H1 (cell line): Measurements from ENCODE around the gene TXNRD2. TPM values are rescaled to one million over a fixed set of nuclear protein-coding genes. Genes with fewer than 3 reads are reported as not detected.
A peak's percentile ranks its signal among the peaks of the same experiment; 100 is the strongest.

Experiments
- CTCF ChIA-PET: fragments of 300-600 bp; sonication (Branson Sonifier 250); formaldehyde crosslinking; loops from one replicate; lab custom pipeline; 2021; ENCODE audit not compliant: partially characterized antibody; lab: Charles Lee
- POLR2A ChIA-PET: fragments of 300-600 bp; sonication (Branson Sonifier 250); formaldehyde crosslinking; loops from one replicate; lab custom pipeline; 2021; ENCODE audit warnings: inconsistent platforms; ENCODE audit not compliant: partially characterized antibody; lab: Charles Lee
- DNase-seq, 2 experiments: peaks; one replicate each; pipeline versions ENCODE4 v3.0.0 to v3.0.0-alpha.2; 2010 to 2022; ENCODE audit warnings: low spot score in 2 of 2, low read depth in 1 of 2, mixed read lengths in 1 of 2
- FAIRE-seq: peaks from 2 replicates; lab custom pipeline; 2011; peaks lifted over from hg19 to GRCh38; lab: Jason Lieb, UNC
- H2AFZ ChIP-seq: 2 replicates; pipeline ENCODE4 v1.8.1; 2012; ENCODE audit warnings: low read length, inconsistent platforms
- H2AK5ac ChIP-seq: 2 replicates; pipeline ENCODE4 v1.6.1; 2013; ENCODE audit warnings: low read depth, low read length
- H2BK120ac ChIP-seq: replicated peaks from 2 replicates; pipeline ENCODE3; 2013; ENCODE audit warnings: low read depth, low read length, inconsistent platforms
- H2BK12ac ChIP-seq: 2 replicates; pipeline ENCODE4 v1.6.1; 2013; ENCODE audit warnings: low read depth, low read length
- H2BK15ac ChIP-seq: 2 replicates; pipeline ENCODE4 v1.6.1; 2013; ENCODE audit warnings: low read length
- H2BK20ac ChIP-seq: 2 replicates; pipeline ENCODE4 v1.6.1; 2013; ENCODE audit warnings: low read length
- H2BK5ac ChIP-seq: 2 replicates; pipeline ENCODE4 v1.6.1; 2013; ENCODE audit warnings: low read depth, low read length
- H3K14ac ChIP-seq: 2 replicates; pipeline ENCODE4 v1.6.1; 2013; ENCODE audit warnings: inconsistent platforms; ENCODE audit not compliant: insufficient read length
- H3K18ac ChIP-seq: 2 replicates; pipeline ENCODE4 v1.6.1; 2013; ENCODE audit warnings: low read length; ENCODE audit errors: extremely low read depth
- H3K23ac ChIP-seq: 2 replicates; pipeline ENCODE4 v1.6.1; 2013; ENCODE audit warnings: inconsistent platforms; ENCODE audit not compliant: insufficient read length
- H3K23me2 ChIP-seq: 2 replicates; pipeline ENCODE4 v1.6.1; 2013; ENCODE audit warnings: low read depth, low read length
- H3K27ac ChIP-seq: 2 replicates; pipeline ENCODE4 v1.6.1; 2011; ENCODE audit warnings: low read depth, low read length, inconsistent platforms
- H3K27me3 ChIP-seq, 4 experiments: replicated peaks in 1 of 4; 1 replicate in 1 of 4; 2 replicates in 3 of 4; pipeline versions ENCODE4 v1.6.1 to v1.8.1; 2011 to 2013; ENCODE audit warnings: low read length in 3 of 4, mild to moderate bottlenecking in 3 of 4, inconsistent platforms in 2 of 4, mixed read lengths in 2 of 4, moderate library complexity in 1 of 4; ENCODE audit not compliant: control insufficient read depth in 3 of 4, insufficient read depth in 3 of 4; ENCODE audit errors: extremely low read depth in 1 of 4
- H3K36me3 ChIP-seq, 4 experiments: 2 replicates each; pipeline versions ENCODE4 v1.6.1 to v1.8.1; 2011 to 2013; ENCODE audit warnings: mild to moderate bottlenecking in 4 of 4, low read length in 3 of 4, moderate library complexity in 2 of 4, control low read depth in 1 of 4, inconsistent platforms in 1 of 4; ENCODE audit not compliant: insufficient read depth in 4 of 4, control insufficient read depth in 2 of 4
- H3K4ac ChIP-seq: replicated peaks from 2 replicates; pipeline ENCODE3; 2013; ENCODE audit warnings: low read length, low read depth, mixed read lengths, inconsistent platforms; ENCODE audit not compliant: insufficient read length
- H3K4me1 ChIP-seq, 4 experiments: replicated peaks in 1 of 4; 1 replicate in 1 of 4; 2 replicates in 3 of 4; pipeline versions ENCODE4 v1.6.1 to v1.8.1; 2011 to 2013; ENCODE audit warnings: low read length in 3 of 4, inconsistent platforms in 2 of 4, mixed read lengths in 1 of 4; ENCODE audit not compliant: insufficient read depth in 4 of 4, control insufficient read depth in 3 of 4
- H3K4me2 ChIP-seq, 2 experiments: 2 replicates each; pipeline versions ENCODE4 v1.6.1 to v1.8.1; 2011 to 2013; ENCODE audit warnings: low read depth in 2 of 2, low read length in 2 of 2, control low read depth in 1 of 2, inconsistent platforms in 1 of 2, mild to moderate bottlenecking in 1 of 2; ENCODE audit not compliant: insufficient read depth in 1 of 2
- H3K4me3 ChIP-seq, 4 experiments: fragments of 200-600, 300-600 bp in 1 of 4; sonication (generic), shearing (Covaris generic), sonication (Bioruptor Twin) in 1 of 4; 2 replicates each; pipeline versions ENCODE4 v1.5.1 to v1.8.1; 2011 to 2016; ENCODE audit warnings: low read length in 4 of 4, low read depth in 3 of 4, control low read depth in 2 of 4, inconsistent platforms in 2 of 4, mild to moderate bottlenecking in 2 of 4, mixed read lengths in 1 of 4, moderate library complexity in 1 of 4; ENCODE audit not compliant: insufficient read depth in 2 of 4; ENCODE audit errors: extremely low read depth in 1 of 4
- H3K56ac ChIP-seq: replicated peaks from 2 replicates; pipeline ENCODE3; 2013; ENCODE audit warnings: low read depth, mild to moderate bottlenecking, mixed read lengths, low read length, inconsistent platforms; ENCODE audit not compliant: insufficient read length
- H3K79me1 ChIP-seq: 2 replicates; pipeline ENCODE4 v1.6.1; 2013; ENCODE audit warnings: low read depth, low read length, control low read depth
- H3K79me2 ChIP-seq, 2 experiments: 2 replicates each; pipeline versions ENCODE4 v1.6.1 to v1.8.1; 2012 to 2013; ENCODE audit warnings: low read length in 2 of 2, mild to moderate bottlenecking in 2 of 2, inconsistent platforms in 1 of 2; ENCODE audit not compliant: insufficient read depth in 2 of 2, control insufficient read depth in 1 of 2
- H3K9ac ChIP-seq, 4 experiments: replicated peaks in 1 of 4; 1 replicate in 1 of 4; 2 replicates in 3 of 4; pipeline versions ENCODE4 v1.6.1 to v1.8.1; 2011 to 2013; ENCODE audit warnings: low read depth in 3 of 4, low read length in 3 of 4, control low read depth in 2 of 4, mild to moderate bottlenecking in 2 of 4, moderate library complexity in 2 of 4, inconsistent platforms in 1 of 4; ENCODE audit errors: extremely low read depth in 1 of 4
- H3K9me3 ChIP-seq, 2 experiments: 2 replicates each; pipeline versions ENCODE4 v1.6.1 to v1.8.1; 2012 to 2013; ENCODE audit warnings: mild to moderate bottlenecking in 2 of 2, moderate library complexity in 2 of 2, control low read depth in 1 of 2, inconsistent platforms in 1 of 2, low read depth in 1 of 2, low read length in 1 of 2, mixed read lengths in 1 of 2; ENCODE audit not compliant: insufficient read depth in 2 of 2
- H4K20me1 ChIP-seq, 2 experiments: replicated peaks in 1 of 2; 2 replicates each; pipeline versions ENCODE3 to v1.8.1; 2011 to 2013; ENCODE audit warnings: inconsistent platforms in 2 of 2, low read length in 2 of 2, mild to moderate bottlenecking in 1 of 2; ENCODE audit not compliant: insufficient read depth in 2 of 2, control insufficient read depth in 1 of 2
- H4K5ac ChIP-seq: 2 replicates; pipeline ENCODE4 v1.6.1; 2013; ENCODE audit warnings: low read length, low read depth, mixed read lengths, inconsistent platforms; ENCODE audit not compliant: insufficient read length
- H4K8ac ChIP-seq: 2 replicates; pipeline ENCODE4 v1.8.0; 2013; ENCODE audit warnings: mild to moderate bottlenecking, moderate library complexity, low read length, inconsistent platforms; ENCODE audit not compliant: insufficient read depth; ENCODE audit errors: extremely low read depth
- H4K91ac ChIP-seq: replicated peaks from 2 replicates; pipeline ENCODE3; 2013; ENCODE audit warnings: low read length, mixed read lengths, inconsistent platforms; ENCODE audit not compliant: insufficient read length
- ASH2L ChIP-seq: fragments of 200-600, 300-600 bp; sonication (generic); IDR thresholded peaks from one replicate; pipeline ENCODE4 v1.7.1; 2017; ENCODE audit warnings: low read length
- ATF2 ChIP-seq: IDR thresholded peaks from 2 replicates; pipeline ENCODE4 v1.6.1; 2012; ENCODE audit warnings: low read length, inconsistent platforms
- BACH1 ChIP-seq: IDR thresholded peaks from 2 replicates; pipeline ENCODE4 v1.6.1; 2012; ENCODE audit warnings: low read length, improper control_type of control experiment
- BRCA1 ChIP-seq: IDR thresholded peaks from 2 replicates; pipeline ENCODE4 v1.6.1; 2012; ENCODE audit warnings: low read depth, low read length, improper control_type of control experiment
- CREB1 ChIP-seq: IDR thresholded peaks from 2 replicates; pipeline ENCODE4 v1.6.1; 2012; ENCODE audit warnings: inconsistent platforms
- HDAC2 ChIP-seq, 2 experiments: fragments of 300-600 bp in 1 of 2; sonication (generic) in 1 of 2; IDR thresholded peaks; 2 replicates each; pipeline ENCODE4 v1.6.1; 2011 to 2012; ENCODE audit warnings: low read depth in 2 of 2, low read length in 2 of 2, mild to moderate bottlenecking in 2 of 2, moderate library complexity in 2 of 2, borderline replicate concordance in 1 of 2, inconsistent platforms in 1 of 2
- MAX ChIP-seq: IDR thresholded peaks from 2 replicates; pipeline ENCODE4 v1.6.1; 2012; ENCODE audit warnings: inconsistent platforms
- POLR2A ChIP-seq, 2 experiments: IDR thresholded peaks; 1 replicate in 1 of 2; 2 replicates in 1 of 2; pipeline ENCODE4 v1.6.1; 2011; ENCODE audit warnings: low read depth in 2 of 2, low read length in 2 of 2, mild to moderate bottlenecking in 2 of 2; ENCODE audit errors: control extremely low read depth in 1 of 2
- SAP30 ChIP-seq: fragments of 300-600 bp; sonication (generic); IDR thresholded peaks from 2 replicates; pipeline ENCODE4 v1.7.1; 2012; ENCODE audit warnings: low read length, moderate library complexity, mild to moderate bottlenecking, inconsistent platforms; ENCODE audit not compliant: insufficient read depth, insufficient replicate concordance
- SRF ChIP-seq: IDR thresholded peaks from 2 replicates; pipeline ENCODE4 v1.6.1; 2011; ENCODE audit warnings: mild to moderate bottlenecking, low read depth, low read length, moderate library complexity
- TBP ChIP-seq: IDR thresholded peaks from 2 replicates; pipeline ENCODE4 v1.6.1; 2011; ENCODE audit warnings: low read depth, low read length, improper control_type of control experiment
- USF2 ChIP-seq: IDR thresholded peaks from 2 replicates; pipeline ENCODE4 v1.6.1; 2011; ENCODE audit warnings: low read length, improper control_type of control experiment
- WGBS, 2 experiments: shearing (Covaris generic) in 1 of 2; methylation state at CpG; one replicate each; pipeline versions ENCODE4 v1.1.6 to v1.1.7; 2013 to 2015; ENCODE audit warnings: low lambda C conversion rate in 2 of 2, mixed read lengths in 2 of 2, inconsistent platforms in 1 of 2, low coverage in 1 of 2, missing lambda C conversion rate in 1 of 2; ENCODE audit not compliant: insufficient replicate concordance in 2 of 2, insufficient coverage in 1 of 2, insufficient read length in 1 of 2; ENCODE audit errors: extremely low coverage in 1 of 2, missing lambda C conversion rate in 1 of 2; 5-methylcytosine and 5-hydroxymethylcytosine counted together
- polyA plus RNA-seq, 7 experiments: library from polyadenylated mRNA; depleted of rRNA in 3 of 7; stranded (reverse) in 5 of 7; unstranded in 2 of 7; fragments of >200 nt in 5 of 7; fragments of 200-250 nt in 2 of 7; gene quantifications; 1 replicate in 5 of 7; 2 replicates in 1 of 7; 4 replicates in 1 of 7; pipeline versions ENCODE4 v1.2.1 to v1.2.3, GENCODE V29; 2011 to 2013; ENCODE audit warnings: missing spikeins in 2 of 7, mixed read lengths in 2 of 7
- total RNA-seq: library from RNA; stranded (reverse); fragmentation: NEBNext Ultra II Directional; extraction: Animal tissue kit (Norgen Biotek cat#: 25700); gene quantifications from 2 replicates; pipeline ENCODE4 v1.2.1, GENCODE V29; 2021

TXNRD2 gene
- total and polyA plus RNA-seq, 2 of the 8 experiments (the other 6 are each of a cell fraction or from before 2014, with no cell fraction given): 14.8 to 21.9 TPM

GRCh38 chr22:19847345-19847632, 94.3 kb downstream of the TXNRD2 start:
- POLR2A ChIA-PET: interaction anchor here (1.2 to 2.6 kb wide), 3 partner anchors 15 to 99 kb away, joined by 3 to 7 read pairs (median 6); no protein-coding TSS in a partner anchor
- WGBS, 2 experiments: 88% methylated on average over 1 of the region's 2 CpGs; no CpG with 5 or more reads in 1 of the 2 experiments
- no peak for FAIRE-seq
- H3K4ac ChIP-seq: no peak overlapping the region
- H3K9me3 ChIP-seq: no peaks in the 10 kb centered on the region
- no peak overlapping the region for H2AFZ ChIP-seq
- H3K4me1 ChIP-seq: peaks cover 0 to 5% (median 0%) of the 10 kb centered on the region in 4 experiments; a peak in 4 of 7 replicates
- no peak overlapping the region for H2BK12ac ChIP-seq
- H2BK5ac ChIP-seq: 0 out of 2 replicates have a peak overlapping the region, but pooled peaks have one; percentile 1
- no peak overlapping the region for H4K5ac ChIP-seq
- H2BK15ac ChIP-seq: no peak overlapping the region
- H3K27me3 ChIP-seq: no peaks in the 10 kb centered on the region
- no peaks in the 10 kb centered on the region for H3K23me2 ChIP-seq
- no peak overlapping the region for H3K9ac ChIP-seq
- no peak overlapping the region for H3K14ac ChIP-seq
- H3K27ac ChIP-seq: no peak overlapping the region
- no peak overlapping the region for H3K4me2 ChIP-seq
- no peak overlapping the region for H3K56ac ChIP-seq
- peaks cover 18 to 51% of the 10 kb centered on the region in 2 experiments for H4K20me1 ChIP-seq
- no peak overlapping the region for H2AK5ac ChIP-seq
- no peak overlapping the region for H3K18ac ChIP-seq
- H3K79me2 ChIP-seq: peaks cover 0 to 2% of the 10 kb centered on the region in 2 experiments; a peak in 2 of 4 replicates
- no peak overlapping the region for H4K91ac ChIP-seq
- H2BK20ac ChIP-seq: no peak overlapping the region
- peaks cover 2 to 16% (median 14%) of the 10 kb centered on the region in 4 experiments; a peak in 6 of 8 replicates for H3K36me3 ChIP-seq
- H3K4me3 ChIP-seq: no peak overlapping the region
- no peak overlapping the region for H2BK120ac ChIP-seq
- no peak for TF ChIP-seq ATF2
- no peak for TF ChIP-seq ASH2L
- no peak for TF ChIP-seq BRCA1
- no peak for TF ChIP-seq CREB1
- TF ChIP-seq SAP30: no peak
- TF ChIP-seq BACH1: no peak
- no peak for TF ChIP-seq TBP
- no peak for TF ChIP-seq POLR2A (IDR thresholded peaks at IDR 0.05; ENCODE audit: control extremely low read depth in 1 of 2, low read depth in 2 of 2, low read length in 2 of 2)
- no peak for TF ChIP-seq HDAC2 (IDR thresholded peaks at IDR 0.05; ENCODE audit: borderline replicate concordance in 1 of 2, low read depth in 2 of 2, low read length in 2 of 2)
- TF ChIP-seq USF2: no peak
- TF ChIP-seq SRF: no peak
- TF ChIP-seq MAX: no peak
- no peak overlapping the region for H3K23ac ChIP-seq
- CTCF ChIA-PET: interaction anchor here (0.8 to 1.6 kb wide), 3 partner anchors 8 to 169 kb away, joined by 3 to 4 read pairs (median 3); no protein-coding TSS in a partner anchor
- no peak overlapping the region for H4K8ac ChIP-seq
- H3K79me1 ChIP-seq: peaks cover 7% of the 10 kb centered on the region
- no peak for DNase-seq
